Urothelium cell line (cell line): ENCODE measurements around the gene ARHGAP15.

Experiments
- DNase-seq: peaks from one replicate; pipeline ENCODE4 v3.0.0; 2011; ENCODE audit warnings: low spot score, mixed read lengths
- FAIRE-seq: peaks from 2 replicates; lab custom pipeline; 2011; peaks lifted over from hg19 to GRCh38; lab: Jason Lieb, UNC

The ARHGAP15 gene

DNA sequence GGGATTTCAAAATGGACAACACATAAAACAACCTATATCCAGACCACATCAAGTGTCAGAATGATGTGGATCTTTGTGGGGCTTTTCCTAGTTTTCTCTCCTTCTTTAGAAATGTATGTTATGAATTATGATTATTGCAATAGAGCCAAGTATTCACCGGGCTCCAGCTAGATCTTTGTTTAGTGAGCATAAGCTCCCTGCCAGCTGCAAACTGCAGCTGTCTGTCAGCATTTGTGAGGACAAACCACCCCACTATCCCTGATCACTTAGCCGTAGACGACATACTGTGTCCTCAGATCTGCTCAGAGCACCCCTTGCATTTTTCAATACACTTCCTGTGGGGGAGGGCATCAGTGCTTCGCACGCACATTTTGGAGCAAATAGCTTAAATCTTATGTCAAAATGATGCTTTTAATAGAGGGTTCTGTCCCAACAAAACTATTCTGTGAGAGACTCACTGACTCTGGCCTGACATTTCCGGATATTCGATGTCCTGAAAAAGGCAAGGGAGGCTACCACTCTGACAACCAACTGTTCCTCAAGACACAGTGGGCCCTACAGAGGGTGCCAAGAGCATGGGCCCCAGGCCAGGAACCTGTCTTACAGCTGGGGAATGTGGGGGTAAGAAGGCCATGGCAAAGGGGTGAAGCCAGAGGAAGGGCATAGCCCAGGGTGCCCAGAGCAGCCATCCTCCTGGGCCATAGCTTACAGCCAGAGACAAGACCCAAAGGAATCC is 346.0 kb downstream of the ARHGAP15 start:
- no peak for FAIRE-seq
- DNase-seq = no peak

DNA sequence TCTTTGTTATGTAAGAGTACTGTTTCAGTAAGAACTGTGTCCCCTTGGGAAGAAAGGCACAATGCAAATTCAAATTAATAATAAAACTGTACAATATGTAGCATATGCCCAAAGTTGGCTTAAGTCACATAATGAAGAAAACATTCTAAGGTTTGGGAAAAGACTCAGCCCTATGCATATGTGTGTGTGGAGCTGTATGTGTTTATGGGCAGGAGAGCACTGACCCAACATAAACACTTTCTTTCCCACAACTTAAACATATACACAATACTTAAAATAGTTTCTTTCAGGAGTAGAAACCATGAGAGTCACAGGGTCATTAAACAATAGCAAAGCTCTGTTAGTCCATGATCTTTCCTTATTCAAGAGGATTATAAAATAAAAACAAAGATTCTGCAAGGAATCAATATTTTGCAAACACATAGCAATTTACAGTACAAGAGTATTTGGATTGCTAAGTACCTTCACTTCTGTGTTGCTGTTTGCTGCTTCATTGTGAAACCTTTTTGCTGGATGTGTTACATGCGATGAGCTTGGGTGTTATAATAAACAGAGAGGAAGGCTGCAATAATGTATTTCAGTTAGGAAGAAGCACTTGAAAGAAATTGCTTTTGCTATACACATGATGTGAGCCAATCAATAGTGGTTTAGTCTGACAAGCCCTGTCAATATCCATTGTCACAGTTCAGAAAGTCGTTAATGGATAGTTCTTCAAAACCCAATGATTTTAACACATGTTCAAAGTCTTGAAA is 347.3 kb downstream of the ARHGAP15 start:
- FAIRE-seq = no peak

DNA sequence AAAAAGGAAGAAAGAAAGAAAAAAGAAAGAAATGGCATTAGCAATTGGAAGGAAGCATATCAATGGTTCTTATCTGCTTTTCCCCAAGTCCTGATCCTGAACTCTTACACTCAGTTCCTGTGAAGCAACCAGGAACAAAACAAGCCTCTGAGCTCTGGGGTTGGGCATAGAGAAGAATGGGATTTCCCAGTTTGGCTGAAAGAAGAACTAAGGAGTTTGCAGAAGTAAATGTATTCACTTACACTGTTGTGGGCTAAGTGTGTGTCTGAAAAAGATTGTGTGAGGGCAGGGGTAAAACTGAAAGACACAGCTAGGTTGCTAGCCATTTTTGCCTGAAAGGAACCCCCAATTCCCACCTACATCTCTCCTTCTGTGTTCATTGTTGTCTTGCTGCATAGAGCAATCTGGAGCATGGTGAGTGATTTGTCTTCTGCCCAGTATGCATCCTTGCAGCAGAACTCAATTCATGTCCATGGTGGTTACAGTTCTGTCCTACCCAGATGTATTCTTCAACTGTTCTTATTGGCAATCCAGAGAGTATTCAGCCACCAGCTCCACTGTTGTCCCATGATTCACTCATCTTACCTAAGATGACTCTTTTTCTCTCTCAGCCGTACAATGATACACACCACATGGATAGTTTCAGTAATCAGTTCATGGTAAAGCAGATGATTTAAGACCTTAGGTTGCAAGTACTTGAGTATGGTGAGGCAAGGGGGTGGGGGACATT is 348.7 kb downstream of the ARHGAP15 start:
- FAIRE-seq (no peak), DNase-seq (no peak)

More for the DNA sequence above, 347.3 kb downstream of the ARHGAP15 start:
- DNase-seq = no peak

DNA sequence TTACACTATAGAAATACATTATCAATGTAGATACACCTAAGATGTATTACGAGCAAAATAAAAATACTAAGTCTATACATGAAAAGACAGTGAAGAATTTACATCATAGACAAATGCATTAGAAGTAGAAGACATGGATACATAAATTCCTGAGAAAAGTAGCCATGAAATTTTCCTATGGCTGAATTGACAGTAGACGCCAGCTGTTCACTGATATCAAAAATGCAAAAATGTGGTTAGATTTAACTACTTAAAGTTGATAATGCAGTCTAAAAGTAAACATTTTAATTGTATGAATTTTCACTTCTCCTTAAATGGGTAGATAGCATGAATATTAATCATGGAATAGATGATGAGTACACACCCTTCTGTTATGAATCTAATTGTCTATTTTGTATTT is 350.9 kb downstream of the ARHGAP15 start:
- no peak for FAIRE-seq
- DNase-seq = no peak

DNA sequence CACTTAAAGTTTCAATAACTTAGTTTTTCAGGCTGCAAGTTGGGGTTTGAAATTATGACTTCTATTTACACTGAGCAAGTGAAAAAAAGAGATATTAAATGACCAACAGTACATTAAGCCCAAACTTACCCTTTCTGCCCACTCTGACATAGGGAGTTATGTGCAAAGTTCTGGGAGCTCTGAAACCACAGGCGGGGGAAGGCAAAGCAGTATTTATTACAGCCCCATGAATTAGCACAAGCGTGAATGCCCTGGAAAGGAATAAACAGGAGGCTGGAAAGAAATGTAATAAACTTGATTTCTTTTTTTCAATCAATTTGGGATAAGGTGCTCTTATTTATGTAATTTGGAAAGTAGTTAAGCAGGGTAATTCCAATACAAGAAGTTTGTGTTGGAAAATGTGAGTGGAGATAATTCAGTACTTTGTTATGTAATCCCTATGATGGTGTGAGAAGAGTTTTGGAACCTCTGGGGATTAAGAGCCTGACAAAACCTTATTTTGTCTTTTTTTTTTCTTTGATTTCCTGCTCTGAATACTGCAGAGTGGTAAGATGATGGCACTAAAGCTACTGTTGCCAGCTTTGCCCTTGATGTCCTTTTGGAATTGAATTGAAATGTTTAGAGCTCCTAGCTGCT is 351.5 kb downstream of the ARHGAP15 start:
- no peak for DNase-seq
- no peak for FAIRE-seq

DNA sequence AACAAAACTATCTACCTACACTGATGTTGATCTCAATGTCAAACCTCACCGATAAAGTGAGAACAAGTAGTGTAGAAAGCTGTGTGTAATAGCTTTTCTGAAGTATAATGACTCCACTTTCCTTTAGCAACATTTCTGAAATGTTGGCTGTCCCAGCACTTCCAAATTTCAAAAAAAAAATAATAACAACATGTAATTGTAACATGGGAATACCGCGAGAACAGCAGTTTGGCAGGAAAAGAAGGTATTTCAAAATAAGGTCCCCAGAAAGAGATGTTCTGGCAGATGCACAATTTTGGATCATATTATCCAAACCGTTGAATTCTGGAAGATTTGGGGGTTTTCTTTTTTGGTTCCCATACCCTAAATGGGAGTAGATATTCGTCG is 352.0 kb downstream of the ARHGAP15 start:
- no peak for FAIRE-seq
- DNase-seq = no peak

DNA sequence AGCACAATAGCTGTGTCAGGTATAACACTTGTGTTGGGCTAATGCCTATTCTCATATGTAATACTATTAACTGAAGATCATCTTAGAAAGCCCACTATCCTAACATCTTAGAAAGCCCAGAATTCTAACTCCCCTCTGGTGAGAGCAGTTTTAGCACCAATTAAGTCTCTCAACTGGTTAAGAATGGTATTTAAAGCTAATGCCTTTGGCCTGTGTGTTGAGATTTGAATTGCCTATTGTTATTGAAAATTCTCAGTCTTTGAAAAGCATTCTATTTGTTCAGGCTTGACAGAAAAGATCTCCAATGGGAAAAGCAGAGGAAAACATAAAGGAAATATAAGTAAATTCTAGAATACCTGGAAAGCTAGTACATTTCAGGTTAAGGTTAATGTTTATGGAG is 352.5 kb downstream of the ARHGAP15 start:
- FAIRE-seq (no peak), DNase-seq (no peak)

DNA sequence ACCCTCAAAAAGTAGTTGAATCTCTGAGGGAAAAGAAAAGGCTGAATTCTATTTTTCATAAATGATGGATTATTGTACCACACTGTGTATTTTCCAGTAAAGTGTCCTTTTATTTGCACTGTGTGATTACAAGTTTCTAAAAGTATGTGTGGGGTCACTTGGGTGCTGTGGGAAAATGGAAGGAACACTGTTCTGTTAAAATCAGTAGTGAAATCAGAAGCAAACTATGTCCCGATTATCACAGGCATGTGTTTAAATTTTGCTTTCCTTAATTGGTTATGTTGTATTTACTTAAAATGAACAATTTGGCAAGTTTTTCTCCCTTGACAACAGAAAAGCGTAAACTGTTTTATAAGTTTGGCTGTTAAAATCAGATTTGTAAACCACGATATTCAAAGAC is 353.1 kb downstream of the ARHGAP15 start:
- no peak for FAIRE-seq
- no peak for DNase-seq

DNA sequence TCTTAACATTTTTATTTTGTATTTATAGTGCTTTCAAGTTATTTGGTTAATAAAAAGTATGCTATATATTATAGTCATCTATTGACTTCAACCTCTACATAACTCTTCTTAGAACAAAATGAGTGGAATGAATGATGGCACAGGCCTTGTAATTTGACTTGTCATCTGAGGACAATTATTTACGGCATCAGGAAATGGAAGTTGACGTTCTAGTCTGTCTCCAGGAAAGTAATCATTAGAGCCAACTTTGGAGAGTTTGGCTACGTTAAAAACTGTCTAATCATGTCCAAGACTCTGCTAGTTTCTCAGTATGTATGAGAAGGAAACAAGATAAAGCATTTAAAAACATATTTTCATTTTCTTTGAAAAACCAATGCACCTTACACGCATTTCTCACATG is 353.6 kb downstream of the ARHGAP15 start:
- DNase-seq = no peak
- no peak for FAIRE-seq

DNA sequence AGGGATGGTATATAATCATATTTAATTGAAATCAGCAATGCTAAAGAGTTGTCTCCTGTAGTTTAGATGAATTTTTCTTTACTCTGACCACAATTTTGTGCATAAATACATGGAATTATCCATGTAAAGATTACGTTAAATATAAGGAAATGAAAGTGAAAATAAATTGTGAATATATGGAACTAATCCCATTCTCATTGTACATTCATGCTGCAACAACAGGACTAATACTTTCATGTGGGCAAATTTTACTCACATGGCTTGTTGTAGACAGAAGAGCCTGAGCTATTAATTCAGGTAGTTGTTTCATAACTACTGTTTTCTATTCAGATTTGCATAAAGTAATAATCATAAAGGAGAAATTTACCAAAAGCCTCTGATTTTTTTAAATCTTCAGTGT is 357.8 kb downstream of the ARHGAP15 start:
- DNase-seq (no peak), FAIRE-seq (no peak)

DNA sequence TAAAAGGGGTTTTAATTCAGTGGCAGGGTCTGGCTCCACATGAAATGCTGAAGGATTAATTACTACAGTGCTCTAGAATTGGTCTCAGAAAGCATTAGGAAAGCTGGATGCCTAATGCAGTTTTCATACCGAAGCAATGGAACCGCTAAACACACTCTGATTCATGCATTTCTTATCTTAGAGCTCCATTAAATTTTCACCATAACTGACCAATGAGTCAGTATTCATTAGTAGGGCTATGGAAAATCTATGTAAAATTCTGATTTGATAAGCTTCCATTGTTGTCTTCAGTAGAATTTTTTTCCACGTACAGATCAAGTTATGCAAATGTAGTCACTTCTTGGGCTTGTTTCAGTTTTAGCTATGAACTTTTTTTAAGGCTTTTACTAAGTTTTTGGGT is 359.9 kb downstream of the ARHGAP15 start:
- DNase-seq = peak; percentile 29
- FAIRE-seq = no peak

DNA sequence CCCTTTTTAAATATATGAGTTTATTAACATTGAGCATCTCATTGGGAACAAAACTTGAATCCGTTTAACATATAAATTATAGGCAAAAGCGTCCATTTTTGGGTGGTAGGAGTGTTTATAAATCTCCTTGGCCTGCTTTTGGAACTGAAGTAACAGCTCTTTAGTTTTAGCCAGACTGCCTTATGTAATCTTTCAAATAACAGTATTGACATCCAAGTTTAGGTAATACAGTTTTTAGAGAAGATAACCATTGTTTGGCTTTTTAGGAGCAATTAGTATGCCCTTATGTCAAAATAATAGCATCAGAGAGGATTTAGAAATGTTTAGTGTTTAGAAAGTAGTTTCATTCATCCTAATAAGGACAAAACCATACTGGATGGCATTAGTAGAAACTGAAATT is 361.9 kb downstream of the ARHGAP15 start:
- FAIRE-seq (no peak), DNase-seq (no peak)

DNA sequence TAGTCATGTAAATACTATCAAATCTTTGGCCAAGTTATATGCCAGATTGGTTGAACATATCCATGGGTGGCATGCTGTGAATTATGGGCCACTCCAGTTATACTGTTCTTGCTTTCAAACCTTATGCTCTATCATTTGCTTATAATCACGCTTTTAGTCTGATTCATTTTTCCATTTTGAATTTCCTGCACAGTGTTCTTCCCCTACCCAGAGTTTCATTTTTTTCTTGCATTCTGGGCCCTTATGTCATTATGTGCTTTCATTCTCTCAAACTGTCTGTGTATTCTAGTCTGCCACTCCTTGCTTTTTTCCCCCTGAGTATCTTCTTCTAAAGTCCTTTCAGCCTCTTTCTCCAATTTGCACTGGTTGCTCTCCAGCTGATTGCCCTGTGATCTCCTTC is 364.1 kb downstream of the ARHGAP15 start:
- FAIRE-seq (no peak), DNase-seq (no peak)

DNA sequence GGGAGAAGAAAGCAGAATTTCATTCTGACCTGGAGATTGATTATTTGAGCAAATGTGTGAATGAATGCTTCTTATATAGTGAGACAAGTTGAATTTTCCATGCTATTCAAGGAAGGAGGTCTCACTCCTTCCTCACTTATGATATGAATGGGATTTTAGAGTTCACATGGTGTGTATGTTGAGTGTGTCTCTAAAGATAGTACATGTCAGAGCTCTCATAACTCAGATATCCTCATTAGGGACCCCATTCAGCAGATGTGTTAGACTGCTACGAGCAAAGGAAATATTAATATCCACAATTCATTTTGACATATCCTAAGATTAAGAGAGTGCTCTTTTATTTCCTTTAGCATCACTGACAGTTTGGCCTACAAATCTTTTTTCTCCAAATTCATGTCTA is 368.5 kb downstream of the ARHGAP15 start:
- DNase-seq = no peak
- FAIRE-seq = no peak

DNA sequence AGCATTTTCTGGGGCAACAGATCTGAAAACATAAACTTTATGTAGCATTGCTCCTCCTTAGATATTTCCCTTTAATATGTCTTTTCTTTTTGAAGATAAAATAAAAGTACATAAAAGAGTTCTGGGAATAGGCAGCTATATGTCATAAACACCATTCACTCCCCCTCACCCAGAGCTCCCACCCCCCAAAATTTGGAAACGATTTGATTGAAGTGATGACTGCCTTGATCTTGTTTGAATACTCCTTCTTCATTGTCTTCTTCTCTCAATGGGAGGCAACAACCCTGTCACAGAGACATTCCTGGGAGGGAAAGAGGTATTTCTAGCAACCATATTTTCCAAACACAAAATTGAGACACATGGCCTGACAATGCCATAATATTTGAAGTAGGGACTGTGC is 369.3 kb downstream of the ARHGAP15 start:
- FAIRE-seq = no peak
- no peak for DNase-seq

DNA sequence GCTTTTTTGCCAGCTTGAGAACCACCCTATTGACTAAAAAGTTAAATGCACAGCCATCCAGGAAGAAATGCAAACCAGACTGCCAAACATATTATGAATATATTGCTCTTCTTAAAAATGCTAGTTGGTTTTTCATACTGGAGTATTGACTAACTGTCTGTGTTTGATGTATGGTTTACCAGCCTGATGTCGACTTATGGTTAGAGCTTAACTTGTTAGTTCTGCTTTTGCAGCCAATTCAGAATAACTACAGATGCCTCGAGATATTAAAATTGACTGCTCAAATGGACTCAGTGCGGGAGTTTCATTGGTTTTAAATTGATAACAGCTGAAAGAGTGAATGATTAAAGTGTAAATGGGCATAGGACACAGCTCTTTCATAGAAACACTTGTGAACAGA is 369.8 kb downstream of the ARHGAP15 start:
- DNase-seq = no peak
- no peak for FAIRE-seq

DNA sequence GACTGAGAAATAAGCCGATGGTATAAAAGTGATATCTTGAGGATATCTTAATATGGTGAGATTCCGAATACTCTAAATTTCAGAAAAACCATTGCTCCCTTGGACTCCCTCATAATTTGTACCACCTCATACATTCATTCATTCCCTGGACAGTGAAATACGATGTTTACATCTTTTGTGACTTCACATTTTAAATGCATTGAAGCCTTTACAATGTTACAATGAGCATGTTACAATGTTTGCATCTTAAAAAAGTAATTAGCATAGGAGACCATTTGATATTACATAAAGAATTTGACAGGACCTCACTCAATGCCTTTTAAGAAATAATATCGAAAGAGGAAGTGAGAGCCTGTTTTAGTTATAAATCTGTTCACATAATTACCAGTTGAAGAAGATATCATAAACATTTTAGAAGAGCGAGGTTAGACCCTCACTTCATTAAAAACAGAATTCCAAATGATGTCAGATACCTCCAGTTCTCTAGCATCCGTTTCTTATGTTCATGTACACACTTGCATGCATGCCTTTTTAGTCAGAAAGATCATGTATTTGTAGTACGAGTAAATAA is 372.0 kb downstream of the ARHGAP15 start:
- no peak for FAIRE-seq
- no peak for DNase-seq

DNA sequence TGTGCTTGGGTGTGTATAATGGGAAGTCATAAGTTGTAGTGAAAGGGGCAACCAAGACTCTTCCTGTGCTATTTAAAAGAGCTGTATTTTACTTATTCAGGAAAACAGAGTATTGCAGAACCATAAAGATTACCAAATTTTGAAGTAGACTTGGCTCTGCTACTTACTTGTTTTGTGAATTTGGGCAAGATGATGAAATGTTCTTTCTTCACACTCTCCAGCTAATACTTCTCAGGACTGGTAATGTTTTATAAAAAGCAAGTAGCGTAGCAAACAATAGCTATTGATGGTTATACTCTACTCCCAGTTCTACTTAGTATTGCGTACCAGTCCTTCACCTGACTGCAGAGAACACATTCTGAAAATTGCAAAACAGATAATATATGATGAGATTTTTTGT is 374.1 kb downstream of the ARHGAP15 start:
- FAIRE-seq = no peak
- DNase-seq = no peak

DNA sequence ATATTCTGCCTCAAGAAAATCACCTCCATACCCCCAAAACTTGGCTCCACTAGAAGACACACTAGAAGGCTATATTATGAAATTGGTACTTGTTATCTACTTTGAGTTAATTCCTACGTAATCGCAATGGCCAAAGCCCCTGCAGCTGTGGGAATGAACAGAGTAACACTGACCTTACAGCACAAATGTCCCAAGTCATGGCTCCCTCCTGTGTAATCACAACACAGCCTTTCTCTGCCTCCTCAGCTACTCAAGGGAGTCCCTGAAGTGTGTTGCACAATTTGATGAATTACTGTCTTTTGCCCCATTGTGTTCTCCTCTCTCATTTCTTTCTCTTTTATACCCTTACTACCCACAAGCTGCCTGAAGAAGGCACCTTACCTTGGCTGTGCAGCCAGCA is 375.2 kb downstream of the ARHGAP15 start:
- DNase-seq (no peak), FAIRE-seq (no peak)

DNA sequence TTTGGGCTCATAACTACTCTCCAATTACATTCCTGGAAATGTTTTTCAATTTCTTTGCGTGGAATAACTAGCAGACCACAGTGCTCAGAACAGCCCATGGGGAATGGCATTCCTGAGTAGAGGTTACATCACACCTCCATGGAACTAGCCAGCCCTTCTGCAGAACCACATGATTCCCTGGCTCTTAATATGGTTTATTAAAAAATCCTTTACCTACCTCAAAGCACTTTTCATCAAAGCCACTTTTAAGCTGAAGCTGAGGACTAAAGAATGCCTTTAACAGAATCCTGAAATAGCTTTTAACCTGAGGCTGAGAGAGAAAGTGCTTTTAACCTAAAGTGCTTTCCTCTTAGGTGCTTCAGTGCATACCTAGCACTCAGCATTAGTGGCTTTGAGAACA is 376.3 kb downstream of the ARHGAP15 start:
- DNase-seq (no peak), FAIRE-seq (no peak)

DNA sequence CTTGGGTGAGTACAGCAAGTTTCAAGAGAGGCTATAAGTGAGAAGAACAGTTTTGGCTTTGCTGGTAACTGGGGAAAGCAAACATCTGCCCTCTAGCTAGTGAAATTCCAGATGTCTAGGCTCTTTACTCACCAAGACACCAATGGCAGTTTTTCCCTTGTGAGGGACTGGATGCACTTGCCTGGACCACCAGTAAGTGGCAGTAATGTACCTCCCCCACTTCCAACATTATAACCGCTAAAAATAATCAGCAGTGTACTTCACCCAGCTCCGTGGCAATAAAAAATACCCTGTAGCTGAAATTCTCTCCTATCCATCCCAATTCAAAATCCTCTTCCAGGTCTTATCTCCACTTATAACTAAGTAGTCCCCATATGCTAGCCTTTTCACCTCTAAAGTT is 383.9 kb downstream of the ARHGAP15 start:
- FAIRE-seq (no peak), DNase-seq (peak; percentile 28)
